Neural progenitor cell (in vitro differentiated cells): ENCODE measurements around the gene USP27X. TPM values are rescaled to one million over a fixed set of nuclear protein-coding genes. Genes with fewer than 3 reads are reported as not detected.

Source experiments
- DNase-seq: peaks from one replicate; pipeline ENCODE4 v3.0.0-alpha.2; 2016; ENCODE audit warnings: low spot score
- H2AFZ ChIP-seq: fragments of 200-600 bp; sonication (generic); replicated peaks from 2 replicates; pipeline ENCODE4 v1.6.1; 2016; ENCODE audit warnings: antibody characterized with exemption
- H3F3A ChIP-seq: fragments of 200-600 bp; sonication (generic); 2 replicates; pipeline ENCODE4 v1.6.1; 2016; ENCODE audit warnings: antibody characterized with exemption, low read depth
- H3K27ac ChIP-seq: fragments of 200-600 bp; sonication (generic); 2 replicates; pipeline ENCODE4 v1.5.1; 2016; ENCODE audit warnings: mild to moderate bottlenecking
- H3K27me3 ChIP-seq: fragments of 200-600 bp; sonication (generic); 2 replicates; pipeline ENCODE4 v1.6.1; 2016; ENCODE audit warnings: mild to moderate bottlenecking, moderate library complexity
- H3K36me3 ChIP-seq: fragments of 200-600 bp; sonication (generic); 2 replicates; pipeline ENCODE4 v1.5.1; 2016
- H3K4me1 ChIP-seq: fragments of 200-600 bp; sonication (generic); 2 replicates; pipeline ENCODE4 v1.6.1; 2016; ENCODE audit warnings: mixed run types
- H3K4me2 ChIP-seq: fragments of 200-600 bp; sonication (generic); 2 replicates; pipeline ENCODE4 v1.6.1; 2016
- H3K4me3 ChIP-seq: fragments of 200-600 bp; sonication (generic); 2 replicates; pipeline ENCODE4 v1.5.1; 2016
- H3K79me2 ChIP-seq: fragments of 200-600 bp; sonication (generic); 2 replicates; pipeline ENCODE4 v1.6.1; 2016; ENCODE audit warnings: low read depth
- H3K9ac ChIP-seq: fragments of 200-600 bp; sonication (generic); 2 replicates; pipeline ENCODE4 v1.6.1; 2016
- H3K9me3 ChIP-seq: fragments of 200-600 bp; sonication (generic); 2 replicates; pipeline ENCODE4 v1.5.1; 2016; ENCODE audit warnings: low read depth
- H4K20me1 ChIP-seq: fragments of 200-600 bp; sonication (generic); 2 replicates; pipeline ENCODE4 v1.6.1; 2016; ENCODE audit warnings: low read depth
- H3K27ac Mint-ChIP-seq: 3 replicates; pipeline ENCODE4 v1.8.0; 2021; ENCODE audit warnings: mixed read lengths
- H3K27me3 Mint-ChIP-seq: 2 replicates; pipeline ENCODE4 v1.8.0; 2022; ENCODE audit warnings: low read depth, mild to moderate bottlenecking, inconsistent platforms, moderate library complexity, mixed read lengths; ENCODE audit not compliant: insufficient read depth
- H3K36me3 Mint-ChIP-seq: 3 replicates; pipeline ENCODE4 v1.8.0; 2021; ENCODE audit warnings: mixed read lengths
- H3K4me1 Mint-ChIP-seq: 3 replicates; pipeline ENCODE4 v1.8.0; 2021; ENCODE audit warnings: mixed read lengths
- H3K4me3 Mint-ChIP-seq: 3 replicates; pipeline ENCODE4 v1.8.0; 2021; ENCODE audit warnings: mild to moderate bottlenecking, moderate library complexity, mixed read lengths
- H3K9me3 Mint-ChIP-seq: 3 replicates; pipeline ENCODE4 v1.8.0; 2020; ENCODE audit warnings: mixed read lengths
- EZH2 ChIP-seq: fragments of 200-600 bp; sonication (generic); IDR thresholded peaks from 2 replicates; pipeline ENCODE4 v1.6.1; 2017; ENCODE audit warnings: antibody characterized with exemption, mild to moderate bottlenecking, moderate library complexity
- EZH2phosphoT487 ChIP-seq: fragments of 200-600 bp; sonication (generic); IDR thresholded peaks from 2 replicates; pipeline ENCODE4 v1.6.1; 2017; ENCODE audit warnings: antibody characterized with exemption
- total RNA-seq: library from RNA; depleted of rRNA; stranded (reverse); fragments of >200 nt; gene quantifications from 2 replicates; pipeline ENCODE4 v1.2.3, GENCODE V29; 2015; ENCODE audit warnings: low replicate concordance
- TF ChIP-seq, protein P1 (sequence below): fragments of 200-600 bp; sonication (generic); IDR thresholded peaks from 2 replicates; pipeline ENCODE4 v1.5.1; 2017; ENCODE audit warnings: antibody characterized with exemption, mild to moderate bottlenecking

The USP27X gene
- 4.2 and 5.5 TPM in 2 replicates for total RNA-seq

DNA sequence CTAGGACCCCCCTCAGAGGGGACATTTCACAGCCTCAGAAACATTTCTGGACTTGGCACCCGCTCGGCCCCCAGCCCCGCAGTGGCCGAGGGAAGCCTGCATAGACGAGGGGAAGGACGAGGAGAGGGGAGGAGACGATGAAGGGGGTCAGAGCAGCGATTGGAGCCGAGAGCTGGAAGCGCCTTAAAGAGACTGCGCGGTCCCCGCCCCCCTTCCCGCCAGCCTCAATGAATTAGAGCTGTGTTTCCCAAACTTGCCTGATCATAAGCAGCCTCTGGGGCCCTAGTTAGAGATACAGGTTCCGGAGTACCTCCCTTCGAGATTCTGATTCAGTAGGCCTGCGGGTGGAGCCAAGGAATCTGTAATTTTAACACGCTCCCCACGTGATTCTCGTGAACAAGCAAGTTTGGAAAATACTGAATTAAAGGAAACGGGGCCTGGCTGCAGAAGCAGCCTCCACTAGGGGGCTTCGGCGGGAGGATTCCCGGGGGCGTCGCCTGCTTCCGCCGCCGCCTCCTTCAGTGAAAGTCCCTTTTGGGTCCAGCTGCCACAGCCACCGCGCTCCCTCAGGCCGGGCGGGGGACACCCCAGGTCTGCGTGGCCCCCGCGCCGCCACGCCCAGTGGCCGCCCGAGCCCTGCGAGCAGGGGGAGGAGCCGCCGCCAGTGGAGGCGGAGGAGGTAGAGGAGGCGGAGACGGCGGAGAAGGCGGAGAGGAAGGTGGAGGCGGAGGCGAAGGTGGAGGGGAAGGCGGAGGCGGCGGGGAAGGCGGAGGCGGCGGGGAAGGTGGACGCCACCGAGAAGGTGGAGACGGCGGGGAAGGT, at the start of gene USP27X:
USP27X (plus strand) TSS at position 651 of the 822 bp plus-strand sequence. CDS start 824 bp downstream, outside the sequence.
- no peaks in the 10 kb centered on the region for H4K20me1 ChIP-seq
- H3K9me3 ChIP-seq = no peaks in the 10 kb centered on the region
- peaks cover 9% of the 10 kb centered on the region for H3K79me2 ChIP-seq
- H3K27me3 ChIP-seq = no peaks in the 10 kb centered on the region
- TF ChIP-seq EZH2 (no peak), EZH2phosphoT487 (no peak)
- TF ChIP-seq, protein P1, sequence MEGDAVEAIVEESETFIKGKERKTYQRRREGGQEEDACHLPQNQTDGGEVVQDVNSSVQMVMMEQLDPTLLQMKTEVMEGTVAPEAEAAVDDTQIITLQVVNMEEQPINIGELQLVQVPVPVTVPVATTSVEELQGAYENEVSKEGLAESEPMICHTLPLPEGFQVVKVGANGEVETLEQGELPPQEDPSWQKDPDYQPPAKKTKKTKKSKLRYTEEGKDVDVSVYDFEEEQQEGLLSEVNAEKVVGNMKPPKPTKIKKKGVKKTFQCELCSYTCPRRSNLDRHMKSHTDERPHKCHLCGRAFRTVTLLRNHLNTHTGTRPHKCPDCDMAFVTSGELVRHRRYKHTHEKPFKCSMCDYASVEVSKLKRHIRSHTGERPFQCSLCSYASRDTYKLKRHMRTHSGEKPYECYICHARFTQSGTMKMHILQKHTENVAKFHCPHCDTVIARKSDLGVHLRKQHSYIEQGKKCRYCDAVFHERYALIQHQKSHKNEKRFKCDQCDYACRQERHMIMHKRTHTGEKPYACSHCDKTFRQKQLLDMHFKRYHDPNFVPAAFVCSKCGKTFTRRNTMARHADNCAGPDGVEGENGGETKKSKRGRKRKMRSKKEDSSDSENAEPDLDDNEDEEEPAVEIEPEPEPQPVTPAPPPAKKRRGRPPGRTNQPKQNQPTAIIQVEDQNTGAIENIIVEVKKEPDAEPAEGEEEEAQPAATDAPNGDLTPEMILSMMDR = peak; percentile 69
- no peak within 1 kb of the TSS for H3K9ac ChIP-seq
- H3F3A ChIP-seq = peaks cover 6% of the 10 kb centered on the region
- H2AFZ ChIP-seq = peak within 1 kb of the TSS; percentile 61
- no peak within 1 kb of the TSS for H3K27ac ChIP-seq
- no peaks in the 10 kb centered on the region for H3K36me3 ChIP-seq
- H3K27me3 Mint-ChIP-seq = peaks cover 2% of the 10 kb centered on the region
- peak within 1 kb of the TSS; percentile 66 for H3K27ac Mint-ChIP-seq
- H3K4me3 ChIP-seq = peak within 1 kb of the TSS; percentile 60
- H3K36me3 Mint-ChIP-seq = peaks cover 11% of the 10 kb centered on the region
- peak within 1 kb of the TSS; percentile 77 for H3K4me2 ChIP-seq
- peaks cover 11% of the 10 kb centered on the region for H3K9me3 Mint-ChIP-seq
- H3K4me1 ChIP-seq = no peaks in the 10 kb centered on the region
- H3K4me3 Mint-ChIP-seq = peak within 1 kb of the TSS; percentile 86
- H3K4me1 Mint-ChIP-seq = peaks cover 19% of the 10 kb centered on the region
- peak; percentile 91 for DNase-seq

DNA sequence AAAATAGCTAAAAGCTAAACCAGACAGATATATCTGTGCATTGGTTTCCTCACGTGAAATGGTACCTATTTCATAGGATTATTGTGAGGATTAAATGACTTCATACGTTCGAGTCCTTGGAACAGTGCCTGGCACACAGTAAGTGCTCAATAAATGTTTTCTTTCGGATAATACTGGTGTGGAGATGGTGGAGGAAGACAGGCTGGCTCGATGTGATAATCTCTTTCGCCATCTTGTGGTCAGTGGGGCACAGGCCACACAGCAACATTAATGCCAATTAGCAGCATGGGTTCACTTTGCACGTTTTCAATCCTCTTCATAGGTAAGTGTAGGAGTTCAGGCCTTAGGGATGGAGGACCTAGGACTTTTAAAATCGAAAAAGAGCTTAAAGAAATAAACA, 40.9 kb upstream of the USP27X start:
- no peaks in the 10 kb centered on the region for H3K9me3 Mint-ChIP-seq
- H3K27ac Mint-ChIP-seq = no peak overlapping the region
- Histone ChIP-seq H3K36me3 (no peaks in the 10 kb centered on the region), H3K9ac (no peak overlapping the region), H3K9me3 (no peaks in the 10 kb centered on the region), H3K79me2 (no peaks in the 10 kb centered on the region), H3K4me2 (no peak overlapping the region), H4K20me1 (no peaks in the 10 kb centered on the region), H2AFZ (no peak overlapping the region), H3F3A (no peaks in the 10 kb centered on the region), H3K4me3 (no peak overlapping the region), H3K27me3 (no peaks in the 10 kb centered on the region), H3K4me1 (no peaks in the 10 kb centered on the region), H3K27ac (no peak overlapping the region)
- H3K36me3 Mint-ChIP-seq = no peaks in the 10 kb centered on the region
- peaks cover 19% of the 10 kb centered on the region for H3K4me1 Mint-ChIP-seq
- no peak overlapping the region for H3K4me3 Mint-ChIP-seq
- H3K27me3 Mint-ChIP-seq = peaks cover 2% of the 10 kb centered on the region
- TF ChIP-seq, protein P1 = peak; percentile 66
- no peak for TF ChIP-seq EZH2
- no peak for TF ChIP-seq EZH2phosphoT487
- DNase-seq = peak; percentile 50

DNA sequence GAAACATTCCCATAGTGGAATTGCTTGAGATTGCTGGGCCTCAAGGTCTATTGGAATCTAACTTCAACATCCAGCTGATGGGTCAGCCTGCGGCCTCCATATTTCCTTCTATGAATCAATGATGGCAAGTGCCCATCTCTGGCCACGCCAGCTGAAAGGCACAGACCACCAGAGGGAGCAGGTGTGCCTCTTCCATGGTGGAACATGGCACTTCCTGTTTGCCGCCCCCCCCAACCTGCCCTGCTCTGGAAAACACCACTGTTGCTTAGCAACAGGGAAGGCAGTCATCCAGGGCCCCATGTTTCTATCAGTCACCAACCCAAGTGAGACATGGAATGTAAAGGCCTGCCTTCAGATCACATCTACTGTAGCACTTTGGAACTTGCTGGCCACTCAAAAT, 38.6 kb upstream of the USP27X start:
- Mint-ChIP-seq H3K4me3 (no peak overlapping the region), H3K9me3 (no peaks in the 10 kb centered on the region), H3K27ac (peak overlapping the region; percentile 97), H3K4me1 (peaks cover 42% of the 10 kb centered on the region), H3K27me3 (peaks cover 4% of the 10 kb centered on the region), H3K36me3 (no peaks in the 10 kb centered on the region)
- H3K4me3 ChIP-seq = no peak overlapping the region
- TF ChIP-seq EZH2 = no peak
- TF ChIP-seq, protein P1 = peak; percentile 57
- peak; percentile 84 for DNase-seq
- no peaks in the 10 kb centered on the region for H3K27me3 ChIP-seq
- no peaks in the 10 kb centered on the region for H3K79me2 ChIP-seq
- no peak overlapping the region for H2AFZ ChIP-seq
- no peaks in the 10 kb centered on the region for H3K36me3 ChIP-seq
- H3K4me1 ChIP-seq = no peaks in the 10 kb centered on the region
- H4K20me1 ChIP-seq = no peaks in the 10 kb centered on the region
- H3K27ac ChIP-seq = no peak overlapping the region
- no peaks in the 10 kb centered on the region for H3F3A ChIP-seq
- H3K9me3 ChIP-seq = no peaks in the 10 kb centered on the region
- no peak overlapping the region for H3K4me2 ChIP-seq
- no peak overlapping the region for H3K9ac ChIP-seq
